Measurements from ENCODE around the gene TRIM2.
"Not testable (repeated sequence)": the region's sequence is repeated elsewhere in the genome, so short reads cannot be mapped to it uniquely, and the experiment has no call there.

TRIM2 gene

DNA sequence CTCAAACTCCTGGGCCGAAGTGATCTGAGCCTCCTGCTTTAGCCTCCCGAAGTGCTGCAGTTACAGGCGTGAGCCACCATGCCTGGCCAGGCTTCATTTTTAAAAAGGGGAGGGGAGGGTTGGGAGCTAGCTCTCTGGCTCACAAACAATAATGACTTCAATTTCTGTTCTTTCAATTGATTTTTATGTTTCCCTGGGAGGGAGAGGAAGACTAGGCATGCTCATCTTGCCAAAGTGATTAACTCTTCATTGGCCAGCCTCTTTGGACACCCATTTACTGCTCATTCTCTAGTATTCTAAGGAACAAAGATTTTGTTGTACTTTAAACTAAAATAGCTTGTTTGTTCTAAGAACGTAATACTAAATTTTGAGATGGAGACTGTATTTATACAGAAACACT is 43.4 kb upstream of the TRIM2 start:
- Histone ChIP-seq H3K79me2 (ENCODE audit: low read length) (no peaks in the 10 kb centered on the region), H3K27me3 (replicated peaks; ENCODE audit: insufficient read depth, low read length) (no peaks in the 10 kb centered on the region), H3K27ac (ENCODE audit: low read length) (no peak overlapping the region), H3K9me2 (replicated peaks; ENCODE audit: insufficient read depth, low read length) (no peaks in the 10 kb centered on the region), H3K4me3 (ENCODE audit: low read length) (no peak overlapping the region), H3F3A (ENCODE audit: insufficient read depth, low read length) (no peaks in the 10 kb centered on the region), H3K9ac (ENCODE audit: low read length) (no peak overlapping the region), H3K4me1 (ENCODE audit: low read length) (no peaks in the 10 kb centered on the region), H2AFZ (ENCODE audit: low read length) (no peak overlapping the region), H3K4me2 (ENCODE audit: low read depth, low read length) (no peak overlapping the region), H4K20me1 (ENCODE audit: insufficient read depth, low read length) (no peaks in the 10 kb centered on the region), H3K9me3 (replicated peaks; ENCODE audit: insufficient read depth, low read length) (no peaks in the 10 kb centered on the region), H3K36me3 (replicated peaks; ENCODE audit: insufficient read depth, low read length) (no peaks in the 10 kb centered on the region)
- DNase-seq = no peak
- TF ChIP-seq, protein P1, sequence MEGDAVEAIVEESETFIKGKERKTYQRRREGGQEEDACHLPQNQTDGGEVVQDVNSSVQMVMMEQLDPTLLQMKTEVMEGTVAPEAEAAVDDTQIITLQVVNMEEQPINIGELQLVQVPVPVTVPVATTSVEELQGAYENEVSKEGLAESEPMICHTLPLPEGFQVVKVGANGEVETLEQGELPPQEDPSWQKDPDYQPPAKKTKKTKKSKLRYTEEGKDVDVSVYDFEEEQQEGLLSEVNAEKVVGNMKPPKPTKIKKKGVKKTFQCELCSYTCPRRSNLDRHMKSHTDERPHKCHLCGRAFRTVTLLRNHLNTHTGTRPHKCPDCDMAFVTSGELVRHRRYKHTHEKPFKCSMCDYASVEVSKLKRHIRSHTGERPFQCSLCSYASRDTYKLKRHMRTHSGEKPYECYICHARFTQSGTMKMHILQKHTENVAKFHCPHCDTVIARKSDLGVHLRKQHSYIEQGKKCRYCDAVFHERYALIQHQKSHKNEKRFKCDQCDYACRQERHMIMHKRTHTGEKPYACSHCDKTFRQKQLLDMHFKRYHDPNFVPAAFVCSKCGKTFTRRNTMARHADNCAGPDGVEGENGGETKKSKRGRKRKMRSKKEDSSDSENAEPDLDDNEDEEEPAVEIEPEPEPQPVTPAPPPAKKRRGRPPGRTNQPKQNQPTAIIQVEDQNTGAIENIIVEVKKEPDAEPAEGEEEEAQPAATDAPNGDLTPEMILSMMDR (IDR thresholded peaks at IDR 0.05; ENCODE audit: low read length) = no peak
- TF ChIP-seq EZH2phosphoT487 (IDR thresholded peaks at IDR 0.05; ENCODE audit: low read length) = no peak
- no peak for TF ChIP-seq EZH2 (optimal IDR thresholded peaks at IDR 0.05; ENCODE audit: low read depth, low read length)

DNA sequence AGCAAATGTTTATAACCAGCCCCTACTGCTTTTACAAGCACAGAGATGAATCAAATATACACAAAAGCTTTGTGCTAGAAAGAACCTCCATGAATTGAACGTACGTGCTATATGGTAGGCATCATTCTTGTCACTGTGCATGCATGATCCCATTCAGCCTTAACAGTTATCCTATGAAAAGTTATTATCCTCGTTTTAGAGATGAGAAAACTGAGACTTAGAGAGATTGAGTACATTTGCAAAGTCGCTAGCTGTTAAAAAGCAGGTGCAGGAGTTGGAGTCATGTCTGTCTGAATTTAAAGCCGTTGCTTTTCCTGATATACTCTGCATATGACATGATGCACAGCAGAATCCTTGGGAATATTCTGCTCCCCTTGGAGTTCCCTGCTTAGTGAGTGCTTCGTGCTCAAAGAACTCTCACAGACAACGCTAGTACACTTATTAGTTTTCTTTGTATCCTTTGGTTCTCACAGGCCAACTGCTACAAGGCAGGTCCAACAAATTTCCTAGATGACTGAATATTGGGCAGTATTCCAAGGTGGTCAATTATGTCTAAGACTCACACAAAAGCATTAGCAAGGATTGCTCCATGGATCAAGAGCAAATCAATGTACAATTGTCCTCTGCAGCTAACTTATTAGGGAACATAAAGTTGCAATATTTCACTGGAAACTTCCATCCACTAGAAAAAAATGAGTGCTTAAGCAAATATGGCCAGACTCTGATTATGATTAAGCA is 42.8 kb upstream of the TRIM2 start:
- Histone ChIP-seq H3F3A (ENCODE audit: insufficient read depth, low read length) (no peaks in the 10 kb centered on the region), H3K9ac (ENCODE audit: low read length) (no peak overlapping the region), H3K27ac (ENCODE audit: low read length) (no peak overlapping the region), H3K4me1 (ENCODE audit: low read length) (no peaks in the 10 kb centered on the region), H3K27me3 (replicated peaks; ENCODE audit: insufficient read depth, low read length) (no peaks in the 10 kb centered on the region), H3K4me2 (ENCODE audit: low read depth, low read length) (no peak overlapping the region), H3K9me3 (replicated peaks; ENCODE audit: insufficient read depth, low read length) (no peaks in the 10 kb centered on the region), H3K4me3 (ENCODE audit: low read length) (no peak overlapping the region), H4K20me1 (ENCODE audit: insufficient read depth, low read length) (no peaks in the 10 kb centered on the region), H2AFZ (ENCODE audit: low read length) (no peak overlapping the region; the same call in 1 of the 2 replicates), H3K79me2 (ENCODE audit: low read length) (no peaks in the 10 kb centered on the region), H3K9me2 (replicated peaks; ENCODE audit: insufficient read depth, low read length) (no peaks in the 10 kb centered on the region), H3K36me3 (replicated peaks; ENCODE audit: insufficient read depth, low read length) (no peaks in the 10 kb centered on the region)
- TF ChIP-seq, protein P1 (IDR thresholded peaks at IDR 0.05; ENCODE audit: low read length) = no peak
- TF ChIP-seq EZH2phosphoT487 (IDR thresholded peaks at IDR 0.05; ENCODE audit: low read length) (no peak), EZH2 (optimal IDR thresholded peaks at IDR 0.05; ENCODE audit: low read depth, low read length) (no peak)
- no peak for DNase-seq

DNA sequence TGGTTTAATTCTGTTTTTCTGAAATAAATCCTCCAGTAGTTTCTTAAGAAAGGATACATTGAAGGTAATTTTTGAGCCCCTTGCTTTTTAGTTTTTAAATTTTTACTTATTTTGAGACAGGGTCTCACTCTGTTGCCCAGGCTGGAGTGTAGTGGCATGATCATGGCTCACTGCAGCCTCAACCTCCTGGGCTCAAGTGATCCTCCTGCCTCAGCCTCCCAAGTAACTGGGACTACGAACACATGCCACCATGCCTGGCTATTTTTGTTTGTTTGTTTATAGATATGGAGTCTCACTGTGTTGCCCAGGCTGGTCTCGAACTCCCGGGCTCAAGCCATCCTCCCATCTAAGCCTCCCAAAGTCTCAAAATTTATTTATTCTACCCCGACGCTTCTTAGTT is 39.0 kb upstream of the TRIM2 start:
- not testable (repeated sequence) for H3F3A ChIP-seq (ENCODE audit: insufficient read depth, low read length); H3K27me3 ChIP-seq (replicated peaks; ENCODE audit: insufficient read depth, low read length); H3K9ac ChIP-seq (ENCODE audit: low read length); H3K4me2 ChIP-seq (ENCODE audit: low read depth, low read length); H3K36me3 ChIP-seq (replicated peaks; ENCODE audit: insufficient read depth, low read length); H3K4me1 ChIP-seq (ENCODE audit: low read length); H3K79me2 ChIP-seq (ENCODE audit: low read length); H3K27ac ChIP-seq (ENCODE audit: low read length); H2AFZ ChIP-seq (ENCODE audit: low read length); DNase-seq; H3K4me3 ChIP-seq (ENCODE audit: low read length); H4K20me1 ChIP-seq (ENCODE audit: insufficient read depth, low read length); H3K9me3 ChIP-seq (replicated peaks; ENCODE audit: insufficient read depth, low read length); H3K9me2 ChIP-seq (replicated peaks; ENCODE audit: insufficient read depth, low read length)

DNA sequence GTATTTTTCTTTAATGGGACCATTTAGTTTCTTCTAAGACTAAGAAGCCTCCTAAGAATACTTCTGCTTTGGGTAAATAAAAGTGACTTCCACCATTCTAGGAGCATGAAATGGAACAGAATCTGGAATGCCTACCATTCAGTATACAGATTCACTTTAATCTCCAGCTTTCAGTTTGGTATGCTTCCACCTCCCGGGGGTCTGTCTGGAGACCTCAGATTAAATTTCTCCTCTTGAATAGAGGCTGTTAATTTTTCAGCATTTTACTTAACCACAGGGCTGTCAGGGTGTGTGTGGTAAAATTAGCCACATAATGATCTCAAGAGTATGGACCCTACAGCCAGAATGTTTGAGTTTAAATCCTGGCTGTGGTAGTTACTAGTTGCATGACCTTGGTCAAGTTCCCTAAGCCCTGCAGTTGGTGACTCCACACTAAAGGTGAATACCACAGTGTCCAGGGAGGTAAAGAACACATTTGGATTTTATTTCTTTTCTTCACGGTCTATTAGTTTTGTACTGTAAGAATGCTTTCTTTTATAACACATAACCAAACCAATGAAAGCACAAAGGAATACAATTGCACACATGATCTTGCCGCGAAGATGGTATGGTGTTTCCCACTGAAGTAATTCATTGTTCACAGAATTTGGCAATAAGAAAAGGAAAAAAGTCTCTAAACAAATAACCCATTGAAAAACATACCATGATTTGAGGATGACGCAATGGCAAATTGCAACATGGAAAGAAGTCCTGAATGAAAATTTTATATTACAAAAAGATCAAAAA is 37.3 kb upstream of the TRIM2 start:
- Histone ChIP-seq H3K27ac (ENCODE audit: low read length) (no peak overlapping the region), H3K9me2 (replicated peaks; ENCODE audit: insufficient read depth, low read length) (no peaks in the 10 kb centered on the region), H2AFZ (ENCODE audit: low read length) (no peak overlapping the region), H3K4me2 (ENCODE audit: low read depth, low read length) (no peak overlapping the region), H3K4me1 (ENCODE audit: low read length) (no peaks in the 10 kb centered on the region), H3K27me3 (replicated peaks; ENCODE audit: insufficient read depth, low read length) (no peaks in the 10 kb centered on the region), H3K9ac (ENCODE audit: low read length) (no peak overlapping the region), H3K36me3 (replicated peaks; ENCODE audit: insufficient read depth, low read length) (no peaks in the 10 kb centered on the region), H3F3A (ENCODE audit: insufficient read depth, low read length) (no peaks in the 10 kb centered on the region), H3K4me3 (ENCODE audit: low read length) (no peak overlapping the region), H4K20me1 (ENCODE audit: insufficient read depth, low read length) (no peaks in the 10 kb centered on the region), H3K9me3 (replicated peaks; ENCODE audit: insufficient read depth, low read length) (no peaks in the 10 kb centered on the region), H3K79me2 (ENCODE audit: low read length) (no peaks in the 10 kb centered on the region)
- TF ChIP-seq, protein P1 (IDR thresholded peaks at IDR 0.05; ENCODE audit: low read length) = no peak
- no peak for TF ChIP-seq EZH2 (optimal IDR thresholded peaks at IDR 0.05; ENCODE audit: low read depth, low read length)
- TF ChIP-seq EZH2phosphoT487 (IDR thresholded peaks at IDR 0.05; ENCODE audit: low read length) = no peak
- no peak for DNase-seq
